NCI-H2196 treated with DMSO at 0.1 percent for 48 hours (cell line): Measurements from ENCODE around the gene BCR.

ENCODE experiments used
- DNase-seq: peaks from one replicate; lab custom pipeline; 2025; ENCODE audit not compliant: unreplicated experiment; lab: John Stamatoyannopoulos, UW

Gene BCR

DNA sequence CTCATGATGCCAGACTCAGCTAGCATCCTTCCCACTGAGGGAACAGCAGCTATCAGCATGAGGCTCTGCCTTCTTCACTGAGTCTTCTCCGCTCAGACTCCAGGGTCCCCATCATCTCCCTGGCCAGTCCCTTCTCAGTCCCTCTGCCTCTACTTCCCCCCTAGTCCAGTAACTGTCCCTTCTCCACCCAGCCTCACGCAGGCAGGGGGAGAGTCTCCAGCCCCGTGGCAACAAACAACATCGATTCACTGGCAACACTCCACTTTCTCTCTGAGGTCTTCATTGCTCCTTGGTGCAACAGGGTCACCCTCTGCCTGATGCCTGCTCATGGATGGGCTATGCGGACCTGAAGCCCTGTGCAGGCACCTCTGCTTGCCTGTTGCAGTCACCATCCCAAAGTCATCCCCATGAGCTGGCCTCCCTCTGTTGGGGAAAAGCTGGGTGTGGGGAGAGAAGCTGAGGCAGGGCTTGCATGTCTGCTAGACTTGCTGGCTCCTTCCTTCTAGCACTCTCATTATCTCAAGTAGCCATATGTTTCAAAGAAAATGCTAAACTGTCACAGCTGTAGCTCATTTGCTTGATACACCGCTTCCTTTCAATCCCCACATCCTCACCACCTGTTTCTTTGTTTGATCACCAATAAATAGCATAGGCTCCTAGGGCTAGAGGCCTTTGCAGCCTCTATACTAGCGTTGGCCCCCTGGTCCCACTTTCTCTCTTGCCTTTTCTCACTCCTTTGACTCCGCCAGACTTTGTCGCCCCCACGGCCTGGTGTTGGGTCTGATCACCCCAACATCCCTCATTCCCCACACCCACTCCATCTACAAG is 4.3 kb upstream of the BCR start:
- no peak for DNase-seq

DNA sequence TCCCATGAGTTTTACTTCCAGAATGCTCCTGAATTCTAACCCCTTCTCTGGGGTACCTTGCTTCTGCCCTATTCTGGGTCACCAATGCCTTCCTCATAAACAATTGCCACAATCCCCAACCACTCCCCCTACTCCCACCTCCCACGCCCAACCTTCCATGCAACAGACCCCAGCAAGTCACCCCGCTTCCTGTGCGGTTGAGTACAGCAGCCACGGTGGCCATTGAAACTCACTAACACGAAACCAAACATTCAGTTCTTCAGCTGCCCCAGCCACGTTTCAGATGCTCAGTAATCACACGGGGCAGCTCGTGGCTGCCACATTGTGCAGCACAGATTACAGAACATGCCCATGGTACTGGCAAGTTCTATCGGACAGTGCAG is 3.7 kb upstream of the BCR start:
- DNase-seq, result no peak

DNA sequence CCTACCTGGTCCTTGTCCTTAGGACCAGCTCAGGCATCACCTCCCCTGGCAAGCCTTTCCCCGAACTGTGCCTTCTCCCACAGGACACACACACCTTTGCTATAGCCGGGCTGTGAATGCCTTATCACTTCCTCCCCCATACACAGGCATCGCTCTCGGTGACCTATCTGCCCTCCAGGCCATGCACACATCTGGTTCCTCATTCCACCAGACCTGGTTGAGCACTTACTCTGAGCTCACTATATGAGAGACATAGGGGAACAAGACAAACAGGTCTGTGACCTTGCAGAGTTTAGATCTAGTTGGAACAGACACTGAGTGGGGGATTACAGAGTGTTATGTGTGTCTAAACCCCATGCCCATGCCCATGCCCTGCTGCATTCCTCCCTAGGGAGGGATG is 3.1 kb upstream of the BCR start:
- no peak for DNase-seq

DNA sequence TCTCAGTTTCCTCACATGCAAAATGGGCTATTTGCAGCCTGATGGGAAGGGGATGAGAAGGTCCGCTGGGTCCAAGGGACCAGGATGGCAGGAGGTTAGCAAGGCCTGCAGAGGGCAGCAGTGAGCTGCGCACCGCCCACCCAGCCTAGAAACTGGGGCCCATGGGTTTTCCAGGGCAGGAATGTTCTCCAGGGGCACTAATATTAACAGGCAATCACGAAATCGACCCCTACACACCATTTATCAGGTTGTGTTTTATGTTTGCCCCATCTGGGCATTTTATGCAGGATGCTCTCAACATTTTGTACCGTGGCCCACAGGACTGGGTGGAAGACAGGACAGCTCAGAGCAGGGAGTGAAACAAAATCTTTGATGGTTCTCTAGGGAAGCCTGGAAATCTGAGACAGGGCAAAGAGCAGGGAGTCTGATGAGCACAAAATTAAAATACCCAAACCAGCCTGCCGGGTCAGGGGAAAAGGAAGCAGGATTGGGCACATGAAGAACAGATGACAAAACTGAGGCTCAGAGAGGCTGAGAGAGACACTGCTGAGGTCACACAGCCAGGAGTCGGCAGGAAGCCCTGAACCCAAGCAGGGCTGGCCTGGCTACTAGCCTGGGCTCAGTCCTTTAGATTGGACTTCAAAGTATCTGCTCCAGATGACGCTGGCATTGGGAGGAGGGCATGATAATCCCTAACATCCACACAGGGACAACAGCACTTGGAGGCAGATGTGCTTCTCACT is 1.6 kb upstream of the BCR start:
- no peak for DNase-seq

DNA sequence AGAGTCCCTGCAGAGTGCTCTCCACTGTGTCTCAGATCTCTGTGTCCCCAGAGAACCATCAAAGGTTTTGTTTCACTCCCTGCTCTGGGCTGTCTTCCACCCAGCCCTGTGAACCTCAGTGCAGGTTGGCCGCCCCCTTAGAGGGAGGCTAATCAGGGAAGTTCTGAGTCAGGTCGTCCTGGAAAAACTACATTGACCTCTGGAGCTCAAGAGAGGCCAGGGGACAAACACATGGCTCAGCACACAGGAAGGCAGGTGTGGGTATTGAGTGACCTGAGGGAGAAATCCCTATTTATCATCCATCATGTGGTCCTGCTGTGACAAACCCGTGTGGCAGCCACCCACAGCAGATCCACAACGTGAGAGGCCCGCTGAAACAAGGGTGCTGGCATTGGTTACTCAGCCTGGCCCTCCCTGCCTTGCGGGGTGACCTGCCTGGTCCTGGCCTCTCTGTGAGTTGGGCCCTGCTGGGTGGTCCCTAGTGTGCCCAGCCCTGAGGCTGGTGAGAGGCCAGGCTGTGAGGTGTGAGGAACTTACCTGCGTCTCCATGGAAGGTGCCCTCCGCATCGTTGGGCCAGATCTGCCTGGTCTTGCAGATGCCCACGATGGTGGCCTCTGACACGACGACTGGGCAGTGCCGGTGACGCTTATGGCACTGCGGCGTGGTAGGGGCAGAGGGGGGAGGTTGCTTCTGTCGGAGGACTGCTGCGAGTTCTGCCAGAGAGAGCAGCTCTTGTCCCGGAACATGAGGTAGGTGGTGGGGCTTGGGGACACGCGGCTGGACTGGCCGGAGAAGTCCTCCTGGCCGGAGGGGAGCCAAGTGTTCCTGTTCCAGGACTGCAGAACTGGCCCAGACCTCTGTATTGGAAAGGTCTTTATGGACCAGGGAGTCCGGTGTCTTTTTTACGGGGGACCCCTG is 669 bp upstream of the BCR start:
- no peak for DNase-seq

DNA sequence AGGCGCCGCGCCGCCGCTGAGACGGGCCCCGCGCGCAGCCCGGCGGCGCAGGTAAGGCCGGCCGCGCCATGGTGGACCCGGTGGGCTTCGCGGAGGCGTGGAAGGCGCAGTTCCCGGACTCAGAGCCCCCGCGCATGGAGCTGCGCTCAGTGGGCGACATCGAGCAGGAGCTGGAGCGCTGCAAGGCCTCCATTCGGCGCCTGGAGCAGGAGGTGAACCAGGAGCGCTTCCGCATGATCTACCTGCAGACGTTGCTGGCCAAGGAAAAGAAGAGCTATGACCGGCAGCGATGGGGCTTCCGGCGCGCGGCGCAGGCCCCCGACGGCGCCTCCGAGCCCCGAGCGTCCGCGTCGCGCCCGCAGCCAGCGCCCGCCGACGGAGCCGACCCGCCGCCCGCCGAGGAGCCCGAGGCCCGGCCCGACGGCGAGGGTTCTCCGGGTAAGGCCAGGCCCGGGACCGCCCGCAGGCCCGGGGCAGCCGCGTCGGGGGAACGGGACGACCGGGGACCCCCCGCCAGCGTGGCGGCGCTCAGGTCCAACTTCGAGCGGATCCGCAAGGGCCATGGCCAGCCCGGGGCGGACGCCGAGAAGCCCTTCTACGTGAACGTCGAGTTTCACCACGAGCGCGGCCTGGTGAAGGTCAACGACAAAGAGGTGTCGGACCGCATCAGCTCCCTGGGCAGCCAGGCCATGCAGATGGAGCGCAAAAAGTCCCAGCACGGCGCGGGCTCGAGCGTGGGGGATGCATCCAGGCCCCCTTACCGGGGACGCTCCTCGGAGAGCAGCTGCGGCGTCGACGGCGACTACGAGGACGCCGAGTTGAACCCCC is 798 bp downstream of the BCR start:
- no peak for DNase-seq

DNA sequence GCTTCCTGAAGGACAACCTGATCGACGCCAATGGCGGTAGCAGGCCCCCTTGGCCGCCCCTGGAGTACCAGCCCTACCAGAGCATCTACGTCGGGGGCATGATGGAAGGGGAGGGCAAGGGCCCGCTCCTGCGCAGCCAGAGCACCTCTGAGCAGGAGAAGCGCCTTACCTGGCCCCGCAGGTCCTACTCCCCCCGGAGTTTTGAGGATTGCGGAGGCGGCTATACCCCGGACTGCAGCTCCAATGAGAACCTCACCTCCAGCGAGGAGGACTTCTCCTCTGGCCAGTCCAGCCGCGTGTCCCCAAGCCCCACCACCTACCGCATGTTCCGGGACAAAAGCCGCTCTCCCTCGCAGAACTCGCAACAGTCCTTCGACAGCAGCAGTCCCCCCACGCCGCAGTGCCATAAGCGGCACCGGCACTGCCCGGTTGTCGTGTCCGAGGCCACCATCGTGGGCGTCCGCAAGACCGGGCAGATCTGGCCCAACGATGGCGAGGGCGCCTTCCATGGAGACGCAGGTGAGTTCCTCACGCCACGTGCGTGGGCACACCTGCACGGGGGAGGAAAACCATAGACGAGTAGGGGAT is 1.5 kb downstream of the BCR start:
- DNase-seq, result no peak

DNA sequence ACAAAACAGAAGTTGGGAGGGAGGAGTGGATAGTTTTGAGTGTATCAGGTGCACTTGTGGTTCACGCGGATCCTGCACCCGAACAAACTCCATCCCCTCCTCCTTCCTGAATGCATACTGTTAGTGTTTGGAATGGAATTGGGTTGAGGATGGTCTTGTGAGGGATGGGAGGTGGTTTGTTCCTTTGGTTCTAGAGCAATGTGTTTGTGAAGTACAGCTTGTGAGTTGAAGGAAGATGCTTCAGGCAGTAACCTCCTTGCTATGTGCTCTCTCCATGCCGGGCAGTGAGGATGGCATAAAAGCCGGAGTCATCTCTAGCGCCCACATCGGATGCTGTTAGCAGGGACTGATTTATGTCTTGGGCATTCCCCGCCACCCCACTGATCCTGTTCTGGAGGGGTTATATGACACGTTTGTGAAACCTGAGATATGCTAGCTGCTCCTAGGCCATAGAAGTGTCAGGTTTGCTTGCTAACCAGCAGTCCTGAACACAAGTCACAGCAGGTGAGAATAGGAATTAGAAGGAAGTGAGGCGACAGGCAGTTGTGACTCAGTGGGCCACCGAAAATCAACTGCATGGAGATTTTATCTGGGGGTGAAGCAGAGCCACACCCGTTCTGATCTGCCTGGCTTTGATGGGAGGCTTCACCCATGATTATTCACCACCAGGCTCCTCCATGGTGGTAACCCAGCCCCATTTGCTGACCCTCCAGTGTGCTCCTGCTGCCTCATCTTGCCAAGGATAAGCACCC is 2.2 kb downstream of the BCR start:
- DNase-seq, result no peak

DNA sequence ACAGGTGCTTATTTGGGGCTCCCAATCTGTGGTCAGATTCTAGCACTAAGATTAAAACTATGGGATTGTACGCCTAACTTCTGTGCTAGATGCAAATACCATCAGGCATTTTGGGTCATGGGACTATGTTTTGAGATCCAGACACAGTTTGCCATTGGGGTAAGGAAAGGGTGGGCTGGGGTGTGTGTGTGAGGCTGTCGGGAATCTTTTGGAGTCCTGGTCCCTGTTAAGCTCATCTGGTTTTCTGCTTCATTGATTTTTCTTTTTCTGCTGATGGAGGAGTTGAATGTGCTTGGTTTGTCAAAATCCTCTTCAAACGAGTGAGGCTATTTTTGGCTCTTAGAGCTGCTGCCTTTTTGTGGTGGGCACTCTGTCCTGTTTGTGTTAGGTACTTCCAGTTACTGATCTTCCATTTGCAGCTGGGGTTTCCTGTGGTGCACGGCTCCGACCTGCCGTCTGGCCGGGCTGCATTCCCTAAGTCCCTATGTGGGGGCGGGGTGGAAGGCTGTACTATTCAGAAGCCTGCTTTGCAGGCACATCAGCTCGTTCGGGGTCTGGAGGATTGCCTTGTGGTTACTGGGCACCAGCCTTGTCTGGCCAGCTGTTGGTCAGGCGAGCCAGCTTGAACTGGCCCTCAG is 2.9 kb downstream of the BCR start:
- no peak for DNase-seq

DNA sequence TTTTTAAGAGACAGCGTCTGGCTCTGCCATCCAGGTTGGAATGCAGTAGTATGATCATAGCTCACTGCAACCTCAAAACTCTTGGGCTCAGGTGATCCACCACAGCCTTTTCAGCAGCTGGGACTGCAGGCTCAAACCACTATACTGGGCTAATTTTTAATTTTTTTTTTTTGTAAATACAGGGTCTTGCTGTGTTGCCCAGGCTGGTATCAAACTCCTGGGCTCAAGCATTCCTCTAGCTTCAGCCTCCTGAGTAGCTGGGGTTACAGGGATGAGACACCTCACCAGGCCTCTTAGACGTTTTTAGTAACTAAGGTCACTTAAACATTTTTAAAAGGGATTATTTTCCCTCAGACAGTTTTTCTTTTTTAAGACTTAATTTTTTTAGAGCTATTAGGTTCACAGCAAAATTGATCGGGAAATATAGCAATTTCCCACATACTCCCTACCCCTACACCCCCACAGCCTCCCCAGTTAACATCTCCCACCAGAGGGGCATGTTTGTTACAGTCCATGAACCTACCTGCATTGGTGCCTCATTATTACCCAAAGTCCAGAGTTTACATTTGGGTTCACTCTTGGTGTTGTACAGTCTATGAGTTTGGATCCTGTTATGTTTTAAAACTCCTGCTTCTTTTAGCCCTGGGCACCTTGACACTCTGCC is 3.9 kb downstream of the BCR start:
- no peak for DNase-seq

DNA sequence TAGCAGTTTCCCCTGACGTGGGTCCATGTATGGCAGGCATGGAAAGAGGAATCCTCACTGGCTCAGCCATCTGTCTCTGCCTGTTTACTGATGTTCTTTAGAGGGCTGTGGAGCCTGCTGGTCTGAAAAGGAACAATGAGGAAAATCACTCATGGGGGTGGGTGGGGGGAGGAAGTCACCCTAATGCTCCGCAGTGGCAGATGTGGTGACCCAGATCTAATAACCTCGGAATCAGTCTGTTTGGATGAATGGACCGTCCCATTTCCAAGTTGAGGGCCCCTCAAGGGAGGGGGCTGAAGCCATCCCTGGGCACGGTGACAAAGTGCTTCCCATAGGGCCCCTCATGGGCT is 4.4 kb downstream of the BCR start:
- DNase-seq, result no peak

DNA sequence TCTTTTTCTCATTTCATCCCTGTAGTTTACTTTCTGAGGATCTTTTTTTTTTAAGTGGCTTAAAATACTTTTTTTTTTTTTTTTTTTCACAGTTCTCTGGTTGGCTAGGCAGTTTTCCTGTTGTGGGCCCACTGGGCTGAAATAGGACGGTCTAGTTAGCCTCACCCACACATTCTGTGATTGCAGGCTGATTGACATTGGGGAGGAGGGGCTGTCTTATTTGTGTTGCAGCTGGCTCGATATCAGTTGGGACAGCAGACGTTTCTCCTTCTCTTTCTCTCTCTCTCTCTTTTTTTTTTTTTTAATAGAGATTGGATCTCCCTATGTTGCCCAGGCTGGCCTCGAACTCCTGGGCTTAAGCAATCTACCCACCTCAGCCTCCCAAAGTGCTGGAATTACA is 6.9 kb downstream of the BCR start:
- DNase-seq, result no peak

DNA sequence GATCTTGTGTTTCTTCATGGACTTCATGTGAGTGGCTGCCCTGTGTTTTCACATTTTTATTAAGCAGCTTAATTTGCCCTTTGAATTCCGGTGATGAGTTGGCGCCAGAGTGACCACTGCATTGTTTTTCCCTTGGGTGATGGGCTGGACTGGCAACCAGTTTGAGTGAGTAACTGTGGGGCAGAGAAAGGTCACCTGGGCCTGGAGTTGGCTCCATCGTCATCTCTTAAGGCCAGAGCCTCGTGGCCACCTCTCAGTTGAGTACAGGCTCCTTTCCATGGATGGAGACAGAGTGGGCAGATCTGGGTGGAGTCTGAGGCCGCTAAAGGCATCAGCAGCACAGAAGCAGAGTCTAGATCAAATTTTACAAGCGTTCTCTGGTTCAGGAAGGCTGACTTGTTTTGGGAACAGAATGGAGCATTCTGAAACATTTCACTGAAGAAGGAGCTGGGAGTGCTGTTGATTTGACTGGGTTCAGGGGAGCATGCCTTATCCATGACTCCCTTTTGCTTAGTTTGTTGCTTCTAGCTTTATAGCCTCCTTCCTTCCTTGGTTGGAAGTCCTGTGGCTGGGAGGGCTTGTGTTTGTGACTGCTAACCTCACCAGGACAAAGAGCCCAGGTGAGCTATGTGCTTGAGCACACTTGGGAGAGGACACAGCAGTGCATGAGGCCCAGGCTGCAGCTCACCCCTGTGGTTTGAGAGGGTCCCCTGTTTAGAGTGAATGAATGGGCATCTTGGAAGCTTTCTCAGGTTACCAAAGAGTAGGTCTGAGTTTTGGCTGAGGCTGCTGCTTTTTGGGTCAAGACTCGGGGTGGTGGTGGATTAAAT is 7.8 kb downstream of the BCR start:
- no peak for DNase-seq

DNA sequence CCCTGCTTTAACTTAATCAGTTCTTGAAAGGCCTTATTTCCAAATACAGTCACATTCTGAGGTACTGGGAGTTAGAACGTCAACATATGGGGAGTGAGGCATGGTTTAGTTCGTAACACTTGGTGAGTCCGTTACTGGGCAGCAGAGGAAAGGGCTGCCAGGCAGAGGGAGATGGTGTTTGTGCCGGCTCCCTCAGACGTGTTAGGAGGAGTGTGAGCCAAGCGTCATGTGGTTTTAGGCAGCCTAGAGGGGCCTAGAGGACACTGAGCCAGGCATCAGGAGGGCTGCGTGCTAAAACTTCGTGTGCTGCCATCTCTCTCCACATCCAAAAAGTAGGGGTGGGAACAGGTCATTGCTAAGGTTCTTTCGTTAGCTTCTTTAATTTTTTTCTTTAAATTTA is 10.2 kb downstream of the BCR start:
- DNase-seq, result no peak

DNA sequence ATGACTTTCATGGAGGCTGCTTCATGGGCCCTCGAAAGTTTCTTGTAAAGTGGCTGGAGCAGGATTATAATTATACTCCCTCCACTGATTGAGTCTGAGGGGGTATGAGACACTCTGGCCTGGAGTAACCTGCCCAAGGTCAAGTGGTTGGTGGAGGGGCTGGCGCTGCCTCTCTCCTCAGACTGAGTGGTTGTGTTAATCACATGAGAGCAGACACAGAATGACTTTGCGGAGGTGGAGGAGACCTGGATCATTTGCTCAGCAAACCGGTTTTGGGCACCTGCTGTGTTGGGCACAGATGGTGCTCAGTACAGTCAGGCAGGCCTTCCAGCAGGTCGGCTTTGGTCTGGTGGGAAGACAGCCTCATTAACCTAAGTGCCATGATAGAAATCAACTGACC is 11.8 kb downstream of the BCR start:
- DNase-seq, result peak; percentile 43

DNA sequence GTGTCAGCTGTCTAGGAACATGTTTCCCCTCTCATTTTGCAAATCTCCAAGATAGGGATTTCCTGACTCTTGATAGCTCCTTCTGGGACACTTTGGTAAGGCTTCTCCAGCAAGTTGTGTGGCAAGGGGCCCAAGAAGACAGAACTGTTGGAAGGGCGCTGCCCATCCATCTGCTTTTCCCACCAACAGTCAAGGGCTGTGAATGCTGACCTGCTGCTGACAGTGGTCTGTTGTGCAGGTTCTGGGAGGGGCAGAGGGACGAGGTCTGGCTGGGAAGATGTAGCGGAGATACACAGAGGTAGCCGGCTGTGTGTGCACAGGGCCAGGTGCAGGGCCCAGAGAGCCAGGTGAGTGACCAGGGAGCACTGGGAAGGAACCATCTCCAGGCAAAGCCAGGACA is 12.2 kb downstream of the BCR start:
- DNase-seq, result no peak

DNA sequence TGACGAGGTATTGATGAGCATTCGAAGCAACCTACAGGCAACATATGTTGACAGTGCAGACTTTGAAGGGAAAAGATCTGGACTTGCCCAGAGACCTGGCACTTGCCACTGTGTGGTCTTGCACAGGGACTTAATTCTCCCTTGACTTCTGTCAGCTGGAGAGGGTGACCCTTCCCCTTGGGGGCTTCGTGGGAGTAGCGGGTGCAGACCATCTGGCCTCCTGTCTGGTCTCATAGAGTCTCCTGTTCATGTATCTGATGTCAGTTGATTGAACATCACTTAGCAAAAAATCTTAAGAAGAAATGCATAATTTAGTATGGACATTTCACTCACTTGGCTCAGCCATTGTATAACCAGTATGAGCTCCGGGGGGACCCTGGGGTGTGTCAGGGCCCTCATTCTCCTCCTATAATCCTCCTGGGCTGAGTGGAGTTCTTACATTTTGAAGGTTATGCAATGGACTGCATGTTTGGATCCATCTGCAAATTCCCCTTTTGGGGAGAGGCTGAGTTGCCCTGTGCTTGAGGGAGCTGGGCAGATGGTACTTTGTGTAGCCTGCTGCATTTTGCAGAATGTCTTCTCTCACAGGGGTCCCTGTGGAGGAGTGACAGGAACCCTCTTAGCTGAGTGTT is 13.0 kb downstream of the BCR start:
- DNase-seq, result no peak
